HG02938 (cell line): ENCODE data around the gene MCAM.

ENCODE experiments used
- ATAC-seq: cut with Tn5 transposase; IDR thresholded peaks from one replicate; pipeline ENCODE4 v1.9.1; 2021; ENCODE audit warnings: mild to moderate bottlenecking, moderate library complexity; ENCODE audit not compliant: unreplicated experiment

The MCAM gene

GRCh38 chr11:119309953-119310681 is 6.8 kb downstream of the MCAM start:
- ATAC-seq: no peak

- ATAC-seq: no peak
These were observed 7.5 kb downstream of the MCAM start for GRCh38 chr11:119309411-119309810.

- no peak for ATAC-seq
These were observed 9.0 kb downstream of the MCAM start for GRCh38 chr11:119307974-119308373.

- no peak for ATAC-seq
These were observed 9.7 kb downstream of the MCAM start for GRCh38 chr11:119307219-119307618.

- ATAC-seq: no peak
These were observed 10.5 kb downstream of the MCAM start for GRCh38 chr11:119306373-119306890.

- no peak for ATAC-seq
These were observed 11.2 kb downstream of the MCAM start for GRCh38 chr11:119305556-119306372.

- no peak for ATAC-seq
These were observed 13.7 kb downstream of the MCAM start for GRCh38 chr11:119303227-119303718.

GRCh38 chr11:119300198-119300964 is 16.5 kb downstream of the MCAM start:
- ATAC-seq: no peak

GRCh38 chr11:119299416-119299815 is 17.5 kb downstream of the MCAM start:
- ATAC-seq: no peak

- no peak for ATAC-seq
These were observed 18.2 kb downstream of the MCAM start for GRCh38 chr11:119298726-119299125.

- ATAC-seq: no peak
These were observed 19.0 kb downstream of the MCAM start for GRCh38 chr11:119297938-119298337.

- ATAC-seq: no peak
These were observed 21.8 kb downstream of the MCAM start for GRCh38 chr11:119295178-119295577.

GRCh38 chr11:119293461-119293860 is 23.5 kb downstream of the MCAM start:
- ATAC-seq: no peak

- no peak for ATAC-seq
These were observed 25.9 kb downstream of the MCAM start for GRCh38 chr11:119290894-119291497.

GRCh38 chr11:119288219-119288618 is 28.7 kb downstream of the MCAM start:
- no peak for ATAC-seq

GRCh38 chr11:119285431-119285830 is 31.5 kb downstream of the MCAM start:
- no peak for ATAC-seq

GRCh38 chr11:119284344-119285157 is 32.4 kb downstream of the MCAM start:
- no peak for ATAC-seq

- no peak for ATAC-seq
These were observed 34.4 kb downstream of the MCAM start for GRCh38 chr11:119282495-119282894.

- ATAC-seq: no peak
These were observed 39.3 kb downstream of the MCAM start for GRCh38 chr11:119277660-119278059.

GRCh38 chr11:119273721-119274120 is 43.2 kb downstream of the MCAM start:
- ATAC-seq: no peak
